B cell (primary cell): ENCODE measurements around the gene AMER1. TPM values are rescaled to one million over a fixed set of nuclear protein-coding genes. Genes with fewer than 3 reads are reported as not detected.

Source experiments
- ATAC-seq: fragments of 200-7000 bp; cut with Tn5 transposase; one replicate; pipeline ENCODE4 v1.10.0; 2021; ENCODE audit warnings: low read depth, mild to moderate bottlenecking, moderate number of reproducible peaks, moderate library complexity
- CTCF ChIA-PET: fragments of 350-600 bp; sonication (Branson Sonifier 250); formaldehyde crosslinking; loops from one replicate; lab custom pipeline; 2021; ENCODE audit warnings: antibody characterized with exemption, inconsistent platforms; lab: Charles Lee
- POLR2A ChIA-PET: fragments of 350-600 bp; sonication (Branson Sonifier 250); formaldehyde crosslinking; loops from one replicate; lab custom pipeline; 2021; ENCODE audit warnings: antibody characterized with exemption; lab: Charles Lee
- DNase-seq: peaks from one replicate; pipeline ENCODE4 v3.0.0; 2013
- H2AFZ ChIP-seq: 2 replicates; pipeline ENCODE4 v1.6.1; 2012; ENCODE audit warnings: mild to moderate bottlenecking, low read depth, low read length; ENCODE audit not compliant: insufficient read depth, poor library complexity, severe bottlenecking
- H3K27ac ChIP-seq, 2 donors: 1 replicate in 1 of 2; 2 replicates in 1 of 2; pipeline ENCODE4 v1.5.1; 2012 to 2013; ENCODE audit warnings: low read length in 2 of 2, mild to moderate bottlenecking in 2 of 2, moderate library complexity in 1 of 2
- H3K27me3 ChIP-seq, 4 experiments: fragments of 200-600 bp in 1 of 4; sonication (generic) in 1 of 4; replicated peaks in 1 of 4; 1 replicate in 2 of 4; 2 replicates in 2 of 4; pipeline versions ENCODE4 v1.6.1 to v1.7.0; 2013 to 2016; ENCODE audit warnings: low read length in 3 of 4, mild to moderate bottlenecking in 2 of 4, mixed read lengths in 1 of 4, moderate library complexity in 1 of 4; ENCODE audit not compliant: insufficient read depth in 4 of 4, control insufficient read depth in 3 of 4; ENCODE audit errors: control extremely low read depth in 1 of 4
- H3K36me3 ChIP-seq, 2 experiments: replicated peaks in 1 of 2; 1 replicate in 1 of 2; 2 replicates in 1 of 2; pipeline versions ENCODE4 v1.6.1 to v1.7.1; 2013; ENCODE audit warnings: low read length in 1 of 2; ENCODE audit not compliant: insufficient read depth in 2 of 2, control insufficient read depth in 1 of 2; ENCODE audit errors: control extremely low read depth in 1 of 2, extremely low read depth in 1 of 2
- H3K4me1 ChIP-seq, 2 donors: fragments of 200-600 bp in 1 of 2; sonication (generic) in 1 of 2; 1 replicate in 1 of 2; 2 replicates in 1 of 2; pipeline versions ENCODE4 v1.5.1 to v1.6.1; 2013 to 2017; ENCODE audit warnings: low read length in 2 of 2; ENCODE audit not compliant: control insufficient read depth in 2 of 2, insufficient read depth in 2 of 2
- H3K4me2 ChIP-seq: replicated peaks from 2 replicates; pipeline ENCODE3; 2012; ENCODE audit warnings: mild to moderate bottlenecking, low read depth, low read length; ENCODE audit not compliant: poor library complexity, severe bottlenecking
- H3K4me3 ChIP-seq, 5 experiments: fragments of 200-600 bp in 1 of 5; sonication (generic) in 1 of 5; 1 replicate in 3 of 5; 2 replicates in 2 of 5; pipeline versions ENCODE4 v1.5.1 to v1.7.0; 2011 to 2016; ENCODE audit warnings: low read length in 4 of 5, mild to moderate bottlenecking in 4 of 5, low read depth in 2 of 5, control low read depth in 1 of 5, moderate library complexity in 1 of 5; ENCODE audit not compliant: insufficient read depth in 1 of 5; ENCODE audit errors: control extremely low read depth in 1 of 5, extremely low read depth in 1 of 5
- H3K79me2 ChIP-seq: fragments of 200-600 bp; sonication (generic); one replicate; pipeline ENCODE4 v1.6.0; 2016; ENCODE audit warnings: low read length; ENCODE audit not compliant: control insufficient read depth, insufficient read depth
- H3K9ac ChIP-seq: fragments of 200-600 bp; sonication (generic); 2 replicates; pipeline ENCODE4 v1.6.1; 2017; ENCODE audit warnings: mild to moderate bottlenecking, low read length, moderate library complexity
- H3K9me3 ChIP-seq, 3 donors: one replicate each; pipeline versions ENCODE4 v1.6.1 to v1.7.1; 2013; ENCODE audit warnings: low read length in 2 of 3; ENCODE audit not compliant: control insufficient read depth in 2 of 3, insufficient read depth in 1 of 3; ENCODE audit errors: control extremely low read depth in 1 of 3
- H4K20me1 ChIP-seq: 2 replicates; pipeline ENCODE4 v1.6.0; 2012; ENCODE audit warnings: mild to moderate bottlenecking, low read length; ENCODE audit not compliant: insufficient read depth, control insufficient read depth, poor library complexity, severe bottlenecking
- H3K27ac Mint-ChIP-seq: one replicate; pipeline ENCODE4 v1.8.0; 2021; ENCODE audit warnings: mixed read lengths
- H3K27me3 Mint-ChIP-seq: one replicate; pipeline ENCODE4 v1.8.0; 2021; ENCODE audit warnings: mixed read lengths
- H3K4me1 Mint-ChIP-seq: one replicate; pipeline ENCODE4 v1.8.0; 2021; ENCODE audit warnings: mixed read lengths
- H3K4me3 Mint-ChIP-seq: one replicate; pipeline ENCODE4 v1.8.0; 2021; ENCODE audit warnings: mixed read lengths
- H3K9me3 Mint-ChIP-seq: one replicate; pipeline ENCODE4 v1.8.0; 2022; ENCODE audit warnings: mixed read lengths; ENCODE audit not compliant: insufficient read depth
- CTCF ChIP-seq: fragments of 200-600 bp; IDR thresholded peaks from one replicate; pipeline ENCODE4 v1.8.0; 2022; ENCODE audit warnings: antibody characterized with exemption, mild to moderate bottlenecking
- EZH2 ChIP-seq: IDR thresholded peaks from 2 replicates; pipeline ENCODE4 v1.6.1; 2012; ENCODE audit warnings: borderline replicate concordance, low read depth, mild to moderate bottlenecking, moderate library complexity, low read length; ENCODE audit not compliant: insufficient read depth, poor library complexity, severe bottlenecking
- WGBS: methylation state at CpG from one replicate; pipeline ENCODE4 v1.1.5; 2013; ENCODE audit warnings: missing lambda C conversion rate; ENCODE audit not compliant: insufficient coverage; 5-methylcytosine and 5-hydroxymethylcytosine counted together
- intact Hi-C: fragments of 100-400 bp; cut with micrococcal nuclease; formaldehyde crosslinking; loops from one replicate; pipeline ENCODE4 v1.10.0; 2022
- polyA plus RNA-seq: library from polyadenylated mRNA; depleted of rRNA; stranded (reverse); fragments of >200 nt; gene quantifications from 2 replicates; pipeline ENCODE4 v1.2.3, GENCODE V29; 2012
- total RNA-seq, 2 donors: library from RNA; stranded (reverse); fragments of 120-200 nt in 1 of 2; gene quantifications; 1 replicate in 1 of 2; 2 replicates in 1 of 2; pipeline versions ENCODE4 v1.2.3 to v1.2.4, GENCODE V29; 2013 to 2022

AMER1 gene
- total and polyA plus RNA-seq, 2 donors (not counting 1 experiment from before 2014, with no cell fraction given): 1.5 to 8.6 TPM

GRCh38 chrX:64186974-64187761 is 18.3 kb downstream of the AMER1 start:
- no peaks in the 10 kb centered on the region for H3K27me3 ChIP-seq
- TF ChIP-seq EZH2 (no peak), CTCF (no peak)
- no peak overlapping the region for H3K4me3 ChIP-seq
- peaks cover 0 to 5% of the 10 kb centered on the region in 2 experiments for H3K36me3 ChIP-seq
- WGBS: no CpG with 5 or more reads among the region's 1 CpG
- no peaks in the 10 kb centered on the region for H3K79me2 ChIP-seq
- CTCF ChIA-PET: no interaction called here
- H3K9me3 Mint-ChIP-seq: no peaks in the 10 kb centered on the region
- H3K4me3 Mint-ChIP-seq: no peak overlapping the region
- H2AFZ ChIP-seq: no peak overlapping the region
- no peak overlapping the region for H3K4me2 ChIP-seq
- intact Hi-C loops: no loop called here
- H4K20me1 ChIP-seq: no peaks in the 10 kb centered on the region
- no peak overlapping the region for H3K27ac Mint-ChIP-seq
- H3K27ac ChIP-seq: no peak overlapping the region
- H3K4me1 ChIP-seq: no peaks in the 10 kb centered on the region
- POLR2A ChIA-PET: no interaction called here
- H3K4me1 Mint-ChIP-seq: no peaks in the 10 kb centered on the region
- no peaks in the 10 kb centered on the region for H3K9me3 ChIP-seq
- H3K9ac ChIP-seq: no peak overlapping the region
- no peak for ATAC-seq
- H3K27me3 Mint-ChIP-seq: no peaks in the 10 kb centered on the region
- DNase-seq: no peak

GRCh38 chrX:64184396-64184795 is 21.1 kb downstream of the AMER1 start:
- no peaks in the 10 kb centered on the region for H3K4me1 Mint-ChIP-seq
- no peaks in the 10 kb centered on the region for H3K27me3 Mint-ChIP-seq
- Histone ChIP-seq H3K9me3 (no peaks in the 10 kb centered on the region), H3K4me1 (no peaks in the 10 kb centered on the region), H3K4me2 (no peak overlapping the region), H2AFZ (no peak overlapping the region), H3K27me3 (no peaks in the 10 kb centered on the region), H3K4me3 (no peak overlapping the region), H3K27ac (no peak overlapping the region), H3K9ac (no peak overlapping the region), H3K36me3 (no peaks in the 10 kb centered on the region), H3K79me2 (no peaks in the 10 kb centered on the region), H4K20me1 (no peaks in the 10 kb centered on the region)
- ATAC-seq (no peak), DNase-seq (no peak)
- no peak for TF ChIP-seq CTCF
- no peak for TF ChIP-seq EZH2
- ChIA-PET POLR2A (no interaction called here), CTCF (no interaction called here)
- intact Hi-C loops: no loop called here
- H3K27ac Mint-ChIP-seq: no peak overlapping the region
- H3K9me3 Mint-ChIP-seq: no peaks in the 10 kb centered on the region
- H3K4me3 Mint-ChIP-seq: no peak overlapping the region
- no CpG with 5 or more reads among the region's 2 CpGs for WGBS
